ENCODE data around the gene UBR2. TPM values are rescaled to one million over a fixed set of nuclear protein-coding genes. Genes with fewer than 3 reads are reported as not detected.

Gene UBR2
- total and polyA plus RNA-seq, 9 of the 15 experiments (the other 6 are each of a cell fraction or from before 2014, with no cell fraction given): 9.1 to 38.9 (median 23.4) TPM

GRCh38 chr6:42526616-42527015 is 37.2 kb upstream of the UBR2 start (continued):
- TF ChIP-seq ZNF589 (CRISPR knock-in tag; IDR thresholded peaks at IDR 0.05; ENCODE audit: low read depth) (no peak), U2AF2 (optimal IDR thresholded peaks at IDR 0.05; ENCODE audit: low read depth, low read length) (no peak), HNRNPL (IDR thresholded peaks at IDR 0.05; ENCODE audit: low read depth, low read length) (no peak), HOXB6 (CRISPR knock-in tag; IDR thresholded peaks at IDR 0.05; ENCODE audit: borderline replicate concordance) (no peak)

DNA sequence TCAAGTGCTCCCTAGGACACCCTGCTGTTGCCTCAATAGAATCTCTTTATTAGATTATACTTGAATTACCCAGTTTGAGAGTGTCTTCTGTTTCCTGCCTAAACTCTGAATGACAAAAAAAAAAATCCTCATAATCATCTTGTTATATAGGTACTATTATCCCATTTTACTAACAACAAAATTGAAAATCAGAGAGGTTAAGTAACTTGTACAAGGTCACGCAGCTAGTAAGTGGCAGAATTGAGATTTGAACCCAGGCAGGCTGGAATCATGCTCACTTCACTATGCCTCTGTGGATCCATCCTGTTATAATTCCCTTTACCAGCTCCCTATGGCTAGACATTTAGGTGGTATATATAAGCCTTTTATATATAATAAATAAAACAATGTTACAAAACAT is 36.6 kb upstream of the UBR2 start:
- Histone ChIP-seq H3K36me3 (ENCODE audit: control insufficient read depth, insufficient read depth, low read length) (no peaks in the 10 kb centered on the region), H4K20me1 (replicated peaks; ENCODE audit: control insufficient read depth, insufficient read depth, low read length) (no peaks in the 10 kb centered on the region), H3K27me3 (ENCODE audit: control insufficient read depth in 2 of 2, insufficient read depth in 2 of 2, low read length in 2 of 2) (peaks cover 0 to 8% of the 10 kb centered on the region in 2 experiments; a peak in 3 of 5 replicates), H3K9me3 (replicated peaks; ENCODE audit: control insufficient read depth, insufficient read depth, low read depth, low read length) (no peaks in the 10 kb centered on the region), H3K4me2 (ENCODE audit: insufficient read depth, low read length) (no peak overlapping the region), H3K4me1 (replicated peaks in 1 of 2; ENCODE audit: control insufficient read depth in 2 of 2, insufficient read depth in 2 of 2, low read length in 2 of 2) (no peaks in the 10 kb centered on the region; a peak in 1 of 5 replicates), H3K79me2 (ENCODE audit: control insufficient read depth, insufficient read depth, low read length) (no peaks in the 10 kb centered on the region), H2AFZ (ENCODE audit: low read depth, low read length) (no peak overlapping the region), H3K27ac (ENCODE audit: extremely low read depth, low read depth, low read length) (no peak overlapping the region), H3K9me1 (ENCODE audit: control insufficient read depth, insufficient read depth, low read length) (no peaks in the 10 kb centered on the region), H3K9ac (ENCODE audit: insufficient read depth in 1 of 2, low read depth in 2 of 2, low read length in 2 of 2) (no peak overlapping the region), H3K4me3 (no peak overlapping the region)
- intact Hi-C loops (cut with micrococcal nuclease) (no loop called here), in situ Hi-C loops (cut with MboI) (loop anchor here (25.0 kb wide), 1 partner anchor 215 kb away; no protein-coding TSS in a partner anchor)
- WGBS (ENCODE audit: insufficient coverage, low coverage, missing lambda C conversion rate): 24% methylated on average over 1 of the region's 1 CpG
- FAIRE-seq (no peak), DNase-seq (ENCODE audit: extremely low read depth in 1 of 4, low spot score in 3 of 4) (no peak), ATAC-seq (no peak)
- ChIA-PET POLR2A (interaction anchor here (0.6 to 2.8 kb wide), 3 partner anchors 10 to 166 kb away, joined by 3 to 6 read pairs (median 3); no protein-coding TSS in a partner anchor), CTCF (ENCODE audit: low intra/inter-chr PET ratio) (no interaction called here)
- TF ChIP-seq BCOR (IDR thresholded peaks at IDR 0.05): peak; percentile 61; the same call in 1 of the 2 replicates
- peak; percentile 52; the same call in 1 of the 2 replicates for TF ChIP-seq ADNP (tag; IDR thresholded peaks at IDR 0.05)
- no peak for TF ChIP-seq OTX1 (CRISPR knock-in tag; IDR thresholded peaks at IDR 0.05)
- no peak for TF ChIP-seq SIN3A (IDR thresholded peaks at IDR 0.05; ENCODE audit: borderline replicate concordance in 2 of 2, control insufficient read depth in 1 of 2, low read depth in 2 of 2, low read length in 2 of 2)
- peak; percentile 13 for TF ChIP-seq ZFP36 (IDR thresholded peaks at IDR 0.05; ENCODE audit: low read depth, low read length, partially characterized antibody)
- TF ChIP-seq, protein P1, sequence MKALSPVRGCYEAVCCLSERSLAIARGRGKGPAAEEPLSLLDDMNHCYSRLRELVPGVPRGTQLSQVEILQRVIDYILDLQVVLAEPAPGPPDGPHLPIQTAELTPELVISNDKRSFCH (CRISPR knock-in tag; IDR thresholded peaks at IDR 0.05): no peak
- TF ChIP-seq, protein P1 (tag; IDR thresholded peaks at IDR 0.05): no peak
- no peak for TF ChIP-seq PML (IDR thresholded peaks at IDR 0.05; ENCODE audit: low read length)
- TF ChIP-seq RBM25 (IDR thresholded peaks at IDR 0.05; ENCODE audit: low read depth, low read length, severe bottlenecking): peak; percentile 75
- TF ChIP-seq DPF2 (IDR thresholded peaks at IDR 0.05): no peak
- TF ChIP-seq, protein P2, sequence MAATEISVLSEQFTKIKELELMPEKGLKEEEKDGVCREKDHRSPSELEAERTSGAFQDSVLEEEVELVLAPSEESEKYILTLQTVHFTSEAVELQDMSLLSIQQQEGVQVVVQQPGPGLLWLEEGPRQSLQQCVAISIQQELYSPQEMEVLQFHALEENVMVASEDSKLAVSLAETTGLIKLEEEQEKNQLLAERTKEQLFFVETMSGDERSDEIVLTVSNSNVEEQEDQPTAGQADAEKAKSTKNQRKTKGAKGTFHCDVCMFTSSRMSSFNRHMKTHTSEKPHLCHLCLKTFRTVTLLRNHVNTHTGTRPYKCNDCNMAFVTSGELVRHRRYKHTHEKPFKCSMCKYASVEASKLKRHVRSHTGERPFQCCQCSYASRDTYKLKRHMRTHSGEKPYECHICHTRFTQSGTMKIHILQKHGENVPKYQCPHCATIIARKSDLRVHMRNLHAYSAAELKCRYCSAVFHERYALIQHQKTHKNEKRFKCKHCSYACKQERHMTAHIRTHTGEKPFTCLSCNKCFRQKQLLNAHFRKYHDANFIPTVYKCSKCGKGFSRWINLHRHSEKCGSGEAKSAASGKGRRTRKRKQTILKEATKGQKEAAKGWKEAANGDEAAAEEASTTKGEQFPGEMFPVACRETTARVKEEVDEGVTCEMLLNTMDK (IDR thresholded peaks at IDR 0.05; ENCODE audit: borderline replicate concordance, insufficient read depth, low read depth, low read length, poor library complexity, severe bottlenecking): no peak
- no TSS peak for BruUV-seq (replicated peaks)
